DMS 273 treated with DMSO at 0.1 percent for 48 hours (cell line): ENCODE data around the gene IGDCC3.

ENCODE experiments used
- DNase-seq: peaks from one replicate; lab custom pipeline; 2025; lab: John Stamatoyannopoulos, UW

The IGDCC3 gene

GRCh38 chr15:65290228-65290627, 87.6 kb downstream of the IGDCC3 start:
- no peak for DNase-seq

- DNase-seq = no peak
These were observed 88.4 kb downstream of the IGDCC3 start for GRCh38 chr15:65289261-65289854.

GRCh38 chr15:65287520-65287855, 90.3 kb downstream of the IGDCC3 start:
- DNase-seq = no peak

GRCh38 chr15:65286704-65287519, 90.9 kb downstream of the IGDCC3 start, which contains the start of gene PARP16:
PARP16 (minus strand) TSS chr15:65286883; CDS start chr15:65286426, 457 bp downstream.
- DNase-seq = peak; percentile 75

GRCh38 chr15:65286069-65286703, 91.6 kb downstream of the IGDCC3 start:
- no peak for DNase-seq

GRCh38 chr15:65285291-65286068, 92.3 kb downstream of the IGDCC3 start:
- DNase-seq = no peak

GRCh38 chr15:65278480-65278879, 99.3 kb downstream of the IGDCC3 start:
- DNase-seq = no peak
